GM03348 (cell line): ENCODE results near the gene IL10RA.
"Not testable (repeated sequence)": the region's sequence is repeated elsewhere in the genome, so short reads cannot be mapped to it uniquely, and the experiment has no call there.

Experiments used
- DNase-seq: peaks from one replicate; pipeline ENCODE4 v3.0.0; 2012; ENCODE audit warnings: low spot score

The IL10RA gene

GRCh38 chr11:117985953-117986887 lies at the start of gene IL10RA:
Gene IL10RA (plus strand): TSS chr11:117986394. CDS start chr11:117986468, 74 bp downstream.
- DNase-seq: peak; percentile 84

GRCh38 chr11:117936973-117937372 lies 49.2 kb upstream of the IL10RA start:
- DNase-seq: no peak

- DNase-seq: no peak
Observed at GRCh38 chr11:117940736-117941135, 45.5 kb upstream of the IL10RA start.

- DNase-seq: no peak
Observed at GRCh38 chr11:117941163-117941707, 45.0 kb upstream of the IL10RA start.

- DNase-seq: no peak
Observed at GRCh38 chr11:117941976-117942654, 44.1 kb upstream of the IL10RA start.

GRCh38 chr11:117944554-117944953 lies 41.6 kb upstream of the IL10RA start:
- DNase-seq: no peak

- DNase-seq: no peak
Observed at GRCh38 chr11:117945047-117945810, 41.0 kb upstream of the IL10RA start.

- DNase-seq: no peak
Observed at GRCh38 chr11:117946156-117946841, 39.9 kb upstream of the IL10RA start.

- DNase-seq: peak; percentile 94
Observed at GRCh38 chr11:117946842-117947526, 39.2 kb upstream of the IL10RA start.

- DNase-seq: not testable (repeated sequence)
Observed at GRCh38 chr11:117947751-117948150, 38.4 kb upstream of the IL10RA start.

GRCh38 chr11:117948466-117948865 lies 37.7 kb upstream of the IL10RA start:
- DNase-seq: not testable (repeated sequence)

- no peak for DNase-seq
Observed at GRCh38 chr11:117949062-117949461, 37.1 kb upstream of the IL10RA start.

- DNase-seq: no peak
Observed at GRCh38 chr11:117950301-117950700, 35.9 kb upstream of the IL10RA start.

GRCh38 chr11:117950993-117951961 lies 34.9 kb upstream of the IL10RA start:
- DNase-seq: no peak

GRCh38 chr11:117953024-117953671 lies 33.0 kb upstream of the IL10RA start:
- no peak for DNase-seq

GRCh38 chr11:117958949-117959348 lies 27.2 kb upstream of the IL10RA start:
- no peak for DNase-seq

GRCh38 chr11:117959438-117960149 lies 26.6 kb upstream of the IL10RA start:
- DNase-seq: no peak

GRCh38 chr11:117960406-117960805 lies 25.8 kb upstream of the IL10RA start:
- DNase-seq: no peak
